ENCODE data around the gene SYT1. TPM values are rescaled to one million over a fixed set of nuclear protein-coding genes. Genes with fewer than 3 reads are reported as not detected.

Gene SYT1
- total and polyA plus RNA-seq, 2 of the 4 experiments (the other 2 are of a cell fraction), result 2.8 to 3.0 TPM

DNA sequence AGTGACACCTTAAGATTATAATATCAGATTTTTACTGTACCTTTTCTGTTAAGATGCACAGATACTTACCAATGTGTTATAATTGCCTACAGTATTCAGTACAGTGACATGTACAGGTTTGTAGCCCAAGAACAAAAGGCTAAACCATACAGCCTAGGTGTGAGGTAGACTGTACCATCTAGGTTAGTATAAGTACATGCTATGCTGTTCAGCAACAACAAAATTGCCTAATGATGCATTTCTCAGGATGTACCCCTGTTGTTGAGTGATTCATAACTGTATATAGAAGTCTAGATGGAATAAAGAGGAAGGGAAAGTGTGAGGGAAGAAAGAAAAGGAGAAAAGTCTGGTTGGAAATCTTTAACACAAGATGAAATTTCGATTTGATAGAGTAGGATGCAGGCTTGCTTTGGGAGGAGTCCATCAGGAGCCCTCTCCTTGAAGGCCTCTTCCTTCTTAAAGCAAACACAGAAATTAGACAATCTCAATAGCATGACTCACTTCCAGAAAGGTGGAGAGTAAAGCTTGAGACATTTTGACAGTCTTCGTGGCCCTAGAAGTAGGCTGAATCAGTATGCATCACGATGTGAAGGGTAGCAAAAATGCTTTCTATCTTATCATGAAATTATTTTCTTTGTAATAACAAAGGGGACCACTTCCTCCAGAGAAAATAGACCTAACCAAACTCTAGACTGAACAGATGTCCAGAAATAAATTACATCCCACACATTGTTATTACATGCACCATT lies 191.5 kb downstream of the SYT1 start (continued):
- TF ChIP-seq, protein P1, sequence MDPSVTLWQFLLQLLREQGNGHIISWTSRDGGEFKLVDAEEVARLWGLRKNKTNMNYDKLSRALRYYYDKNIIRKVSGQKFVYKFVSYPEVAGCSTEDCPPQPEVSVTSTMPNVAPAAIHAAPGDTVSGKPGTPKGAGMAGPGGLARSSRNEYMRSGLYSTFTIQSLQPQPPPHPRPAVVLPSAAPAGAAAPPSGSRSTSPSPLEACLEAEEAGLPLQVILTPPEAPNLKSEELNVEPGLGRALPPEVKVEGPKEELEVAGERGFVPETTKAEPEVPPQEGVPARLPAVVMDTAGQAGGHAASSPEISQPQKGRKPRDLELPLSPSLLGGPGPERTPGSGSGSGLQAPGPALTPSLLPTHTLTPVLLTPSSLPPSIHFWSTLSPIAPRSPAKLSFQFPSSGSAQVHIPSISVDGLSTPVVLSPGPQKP (IDR thresholded peaks at IDR 0.05; ENCODE audit: borderline replicate concordance, low read depth, low read length), result no peak

DNA sequence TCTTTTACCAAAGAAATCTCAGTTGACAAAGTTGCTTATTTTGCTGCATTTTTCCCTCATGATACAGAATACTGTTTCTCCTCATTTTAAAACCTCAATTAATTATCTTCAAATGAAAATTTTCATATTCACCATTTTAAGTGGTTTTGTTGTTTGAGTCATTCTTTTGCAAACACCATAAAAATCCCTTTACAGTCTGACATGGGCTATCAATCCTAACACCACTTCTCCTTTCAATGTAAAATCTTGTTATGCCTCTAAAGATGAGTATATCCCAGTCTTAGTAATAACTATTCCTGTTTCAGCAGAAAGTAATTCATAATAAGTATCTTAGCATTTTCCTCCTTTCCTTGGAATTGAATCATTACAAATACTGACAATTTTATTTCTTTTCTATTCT lies 192.2 kb downstream of the SYT1 start:
- Histone ChIP-seq H2AK5ac (ENCODE audit: low read depth, low read length) (no peak overlapping the region), H2BK20ac (ENCODE audit: low read depth, low read length) (no peak overlapping the region), H2BK120ac (ENCODE audit: low read depth, low read length) (no peak overlapping the region), H3K4me3 (ENCODE audit: insufficient read depth, low read depth, low read length) (no peak overlapping the region), H3K9me1 (ENCODE audit: insufficient read depth, low read length) (peaks cover 3% of the 10 kb centered on the region; the same call in 1 of the 2 replicates), H3K36me3 (ENCODE audit: control insufficient read depth, insufficient read depth, low read length) (no peaks in the 10 kb centered on the region), H4K5ac (ENCODE audit: low read depth, low read length) (no peak overlapping the region), H4K91ac (ENCODE audit: insufficient read depth, low read depth, low read length) (no peak overlapping the region), H3K23ac (ENCODE audit: low read depth, low read length) (no peak overlapping the region), H3K27me3 (ENCODE audit: control insufficient read depth, insufficient read depth, low read length) (no peaks in the 10 kb centered on the region), H3K79me1 (ENCODE audit: low read depth in 1 of 2, low read length in 2 of 2) (no peaks in the 10 kb centered on the region), H4K8ac (ENCODE audit: low read depth in 2 of 2, low read length in 2 of 2) (no peak overlapping the region; a peak in 1 of 4 replicates), H3K4ac (ENCODE audit: low read depth, low read length) (no peak overlapping the region), H2BK5ac (ENCODE audit: low read depth, low read length, poor library complexity, severe bottlenecking) (peak overlapping the region; percentile 50), H3K18ac (ENCODE audit: low read depth, low read length) (no peak overlapping the region), H3K27ac (ENCODE audit: insufficient read depth, low read length) (no peak overlapping the region), H3K4me2 (ENCODE audit: low read depth, low read length) (no peak overlapping the region), H4K20me1 (ENCODE audit: insufficient read depth, low read length) (no peaks in the 10 kb centered on the region), H2AK9ac (replicated peaks; ENCODE audit: low read depth, low read length, poor library complexity) (no peak overlapping the region), H3K9ac (ENCODE audit: low read depth, low read length) (no peak overlapping the region), H2AFZ (replicated peaks; ENCODE audit: low read length, poor library complexity) (no peak overlapping the region), H3K4me1 (ENCODE audit: control insufficient read depth, insufficient read depth, low read length) (no peaks in the 10 kb centered on the region; the same call in 1 of the 2 replicates), H3K56ac (ENCODE audit: extremely low read depth, insufficient read depth, low read length) (no peak overlapping the region), H2BK15ac (ENCODE audit: low read depth, low read length) (no peak overlapping the region), H3K9me3 (ENCODE audit: control insufficient read depth, insufficient read depth, low read length) (no peaks in the 10 kb centered on the region), H3K14ac (replicated peaks; ENCODE audit: low read depth, low read length) (no peak overlapping the region)
- ATAC-seq (ENCODE audit: low read depth), result no peak; the same call in 1 of the 2 replicates
- no TSS peak for BruUV-seq (replicated peaks)
- dilution Hi-C loops (cut with HindIII; ENCODE audit: low sequenced_read_pairs, unreplicated experiment), result no loop called here
- intact Hi-C loops (cut with micrococcal nuclease), result no loop called here
- peak; percentile 37 for DNase-seq
- in situ Hi-C loops (cut with MboI; ENCODE audit: low sequenced_read_pairs), result no loop called here
- ChIA-PET CTCF (no interaction called here), POLR2A (ENCODE audit: unreplicated experiment) (no interaction called here)
- TF ChIP-seq, protein P1 (IDR thresholded peaks at IDR 0.05; ENCODE audit: borderline replicate concordance, low read depth, low read length), result no peak
- TF ChIP-seq, protein P2, sequence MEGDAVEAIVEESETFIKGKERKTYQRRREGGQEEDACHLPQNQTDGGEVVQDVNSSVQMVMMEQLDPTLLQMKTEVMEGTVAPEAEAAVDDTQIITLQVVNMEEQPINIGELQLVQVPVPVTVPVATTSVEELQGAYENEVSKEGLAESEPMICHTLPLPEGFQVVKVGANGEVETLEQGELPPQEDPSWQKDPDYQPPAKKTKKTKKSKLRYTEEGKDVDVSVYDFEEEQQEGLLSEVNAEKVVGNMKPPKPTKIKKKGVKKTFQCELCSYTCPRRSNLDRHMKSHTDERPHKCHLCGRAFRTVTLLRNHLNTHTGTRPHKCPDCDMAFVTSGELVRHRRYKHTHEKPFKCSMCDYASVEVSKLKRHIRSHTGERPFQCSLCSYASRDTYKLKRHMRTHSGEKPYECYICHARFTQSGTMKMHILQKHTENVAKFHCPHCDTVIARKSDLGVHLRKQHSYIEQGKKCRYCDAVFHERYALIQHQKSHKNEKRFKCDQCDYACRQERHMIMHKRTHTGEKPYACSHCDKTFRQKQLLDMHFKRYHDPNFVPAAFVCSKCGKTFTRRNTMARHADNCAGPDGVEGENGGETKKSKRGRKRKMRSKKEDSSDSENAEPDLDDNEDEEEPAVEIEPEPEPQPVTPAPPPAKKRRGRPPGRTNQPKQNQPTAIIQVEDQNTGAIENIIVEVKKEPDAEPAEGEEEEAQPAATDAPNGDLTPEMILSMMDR (conservative IDR thresholded peaks at IDR 0.05; ENCODE audit: low read depth, low read length), result no peak
- no peak for TF ChIP-seq RFX5 (IDR thresholded peaks at IDR 0.05; ENCODE audit: low read depth, low read length)
- no peak for TF ChIP-seq MAZ (IDR thresholded peaks at IDR 0.05; ENCODE audit: borderline replicate concordance, low read depth, low read length)
- no peak for TF ChIP-seq MAFK (IDR thresholded peaks at IDR 0.05; ENCODE audit: low read depth, low read length)
- no peak for TF ChIP-seq CEBPB (IDR thresholded peaks at IDR 0.05; ENCODE audit: low read depth, low read length)
- no peak for TF ChIP-seq SMC3 (IDR thresholded peaks at IDR 0.05; ENCODE audit: low read depth, low read length)
- TF ChIP-seq NFE2L2 (IDR thresholded peaks at IDR 0.05; ENCODE audit: low read depth, low read length), result no peak
- TF ChIP-seq BHLHE40 (IDR thresholded peaks at IDR 0.05; ENCODE audit: low read depth, low read length), result no peak
- no peak for TF ChIP-seq RAD21 (IDR thresholded peaks at IDR 0.05; ENCODE audit: low read length)
- no peak for TF ChIP-seq MXI1 (IDR thresholded peaks at IDR 0.05; ENCODE audit: borderline replicate concordance, low read depth, low read length)
- TF ChIP-seq POLR2A (IDR thresholded peaks at IDR 0.05; ENCODE audit: low read depth, low read length), result no peak
- no peak for TF ChIP-seq CHD1 (IDR thresholded peaks at IDR 0.05; ENCODE audit: low read depth, low read length)
